NCI-H774 (cell line): ENCODE data around the gene MAPK8.
"Not testable (repeated sequence)": the region's sequence is repeated elsewhere in the genome, so short reads cannot be mapped to it uniquely, and the experiment has no call there.

Source experiments
- DNase-seq: peaks from one replicate; lab custom pipeline; 2025; lab: John Stamatoyannopoulos, UW

The MAPK8 gene

DNA sequence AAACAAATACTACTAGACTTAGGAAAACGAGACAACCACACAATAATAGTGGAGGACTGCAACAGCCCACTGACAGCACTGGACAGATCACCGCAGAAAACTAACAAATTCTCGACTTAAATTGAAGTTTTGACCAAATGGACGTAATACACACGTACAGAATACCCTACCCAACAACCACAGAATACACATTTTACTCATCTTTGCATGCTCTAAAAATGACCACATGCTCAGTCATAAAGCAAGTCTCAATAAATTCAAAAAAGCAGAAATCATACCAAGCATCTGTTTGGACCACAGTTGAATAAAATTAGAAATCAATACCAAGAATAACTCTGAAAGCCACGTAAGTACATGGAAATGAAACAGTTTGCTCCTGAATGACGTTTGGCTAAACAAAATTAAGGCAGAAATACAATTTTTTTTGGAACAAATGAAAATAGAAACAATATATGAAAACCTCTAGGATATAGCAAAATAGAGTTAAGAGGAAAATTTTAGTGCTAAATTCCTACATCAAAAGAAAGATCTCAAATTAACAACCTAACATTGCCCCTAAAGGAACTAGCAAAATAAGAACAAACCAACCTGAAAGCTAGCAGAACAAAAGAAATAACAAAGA lies 30.6 kb downstream of the MAPK8 start:
- no peak for DNase-seq

DNA sequence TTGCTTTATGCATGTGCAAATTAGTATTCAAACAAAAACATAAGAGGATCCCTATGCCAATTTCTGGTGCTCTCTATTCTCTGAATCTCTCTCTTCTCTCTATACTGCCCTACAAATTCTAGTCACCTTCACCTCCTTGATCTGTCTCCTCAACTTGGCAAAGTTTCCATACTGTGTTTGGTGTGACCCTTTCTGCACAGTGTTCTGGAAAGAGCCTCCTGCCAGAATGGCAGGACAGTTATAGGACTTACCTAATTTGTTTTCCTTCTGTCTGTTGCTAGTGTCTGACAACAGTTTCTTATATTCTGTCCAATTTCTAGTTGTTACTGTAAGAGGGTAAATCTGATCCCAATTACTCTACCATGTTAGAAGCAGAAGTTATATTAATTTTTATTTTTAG lies 34.3 kb downstream of the MAPK8 start:
- no peak for DNase-seq

DNA sequence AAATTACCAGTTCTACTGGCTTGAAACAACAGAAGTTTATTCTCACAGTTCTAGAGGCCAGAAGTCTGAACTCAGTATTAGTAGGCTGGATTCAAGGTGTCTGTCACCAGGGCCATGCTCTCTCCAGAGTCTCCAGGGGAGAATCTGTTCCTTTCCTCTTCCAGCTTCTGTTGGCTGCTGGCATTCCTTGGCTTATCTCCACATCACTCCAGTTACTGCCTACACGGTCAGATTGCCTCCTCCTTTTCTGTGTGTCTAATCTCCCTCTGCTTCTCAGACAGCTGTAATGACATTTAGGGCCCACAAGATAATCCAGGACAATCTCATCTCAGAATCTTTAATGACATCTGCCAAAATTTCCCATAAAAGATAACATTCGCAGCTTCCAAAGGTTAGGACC lies 36.6 kb downstream of the MAPK8 start:
- DNase-seq, result no peak

DNA sequence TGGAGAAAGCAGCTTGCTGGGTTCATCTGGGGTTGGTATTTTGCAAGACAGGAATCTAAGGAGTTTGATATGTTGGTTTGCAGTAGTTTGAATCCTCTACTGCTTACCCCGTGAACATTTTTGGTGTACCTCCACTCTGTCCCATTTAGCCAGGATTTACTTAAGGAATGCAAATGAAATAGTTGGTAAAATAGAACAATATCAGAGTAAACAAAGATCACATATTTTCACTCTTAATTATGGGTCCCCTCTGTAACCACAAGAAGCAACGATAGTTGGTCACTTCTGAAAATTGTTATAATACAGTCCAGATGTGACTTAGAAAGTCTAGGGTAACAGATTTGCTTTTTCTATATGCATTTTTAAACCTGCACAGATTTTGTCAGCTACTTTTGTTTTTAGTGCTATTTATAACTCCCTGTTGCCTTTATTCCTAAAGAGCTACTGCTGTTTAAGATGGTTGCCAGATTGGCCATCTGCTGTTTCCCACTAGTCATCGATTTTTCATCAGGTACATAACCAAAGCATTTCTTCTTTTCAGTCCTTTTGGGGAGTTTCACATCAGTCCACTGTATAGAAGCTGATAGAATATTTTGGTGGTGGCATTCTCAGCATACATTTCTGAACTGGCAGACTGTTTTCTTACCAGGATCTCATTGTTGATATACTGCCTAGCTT lies 37.6 kb downstream of the MAPK8 start:
- DNase-seq, result no peak

DNA sequence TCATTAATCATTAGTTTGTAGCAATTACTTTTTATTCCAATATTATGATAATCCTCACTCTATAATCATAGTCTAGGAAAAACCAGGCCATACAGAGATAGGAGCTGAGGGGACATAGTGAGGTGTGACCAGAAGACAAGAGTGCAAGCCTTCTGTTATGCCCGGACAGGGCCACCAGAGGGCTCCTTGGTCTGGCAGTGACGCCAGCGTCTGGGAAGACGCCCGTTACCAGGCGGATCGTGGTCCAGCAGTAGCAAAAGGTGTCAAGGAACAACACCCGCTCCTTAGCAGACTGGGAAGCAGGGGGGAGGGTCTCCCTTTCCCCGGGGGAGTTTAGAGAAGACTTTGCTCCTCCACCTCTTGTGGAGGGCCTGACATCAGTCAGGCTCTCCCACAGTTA lies 39.8 kb downstream of the MAPK8 start:
- DNase-seq, result not testable (repeated sequence)

DNA sequence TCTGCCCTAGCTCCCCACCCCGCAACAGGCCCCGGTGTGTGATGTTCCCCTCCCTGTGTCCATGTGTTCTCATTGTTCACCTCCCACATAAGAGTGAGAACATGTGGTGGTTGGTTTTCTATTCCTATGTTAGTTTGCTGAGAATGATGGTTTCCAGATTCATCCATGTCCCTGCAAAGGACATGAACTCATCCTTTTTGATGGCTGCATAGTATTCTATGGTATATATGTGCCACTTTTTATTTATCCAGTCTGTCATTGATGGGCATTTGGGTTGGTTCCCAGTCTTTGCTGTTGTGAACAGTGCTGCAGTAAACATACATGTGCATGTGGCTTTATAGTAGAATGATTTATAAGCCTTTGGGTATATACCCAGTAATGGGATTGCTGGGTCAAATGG lies 41.1 kb downstream of the MAPK8 start:
- DNase-seq, result not testable (repeated sequence)

DNA sequence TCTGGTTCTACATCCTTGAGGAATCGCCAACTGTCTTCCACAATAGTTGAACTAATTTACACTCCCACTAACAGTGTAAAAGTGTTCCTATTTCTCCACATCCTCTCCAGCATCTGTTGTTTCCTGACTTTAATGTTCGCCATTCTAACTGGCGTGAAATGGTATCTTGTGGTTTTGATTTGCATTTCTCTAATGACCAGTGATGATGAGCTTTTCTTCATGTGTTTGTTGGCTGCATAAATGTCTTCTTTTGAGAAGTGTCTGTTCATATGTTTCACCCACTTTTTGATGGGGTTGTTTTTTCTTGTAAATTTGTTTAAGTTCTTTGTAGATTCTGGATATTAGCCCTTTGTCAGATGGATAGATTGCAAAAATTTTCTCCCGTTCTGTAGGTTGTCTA lies 41.5 kb downstream of the MAPK8 start:
- DNase-seq, result not testable (repeated sequence)

DNA sequence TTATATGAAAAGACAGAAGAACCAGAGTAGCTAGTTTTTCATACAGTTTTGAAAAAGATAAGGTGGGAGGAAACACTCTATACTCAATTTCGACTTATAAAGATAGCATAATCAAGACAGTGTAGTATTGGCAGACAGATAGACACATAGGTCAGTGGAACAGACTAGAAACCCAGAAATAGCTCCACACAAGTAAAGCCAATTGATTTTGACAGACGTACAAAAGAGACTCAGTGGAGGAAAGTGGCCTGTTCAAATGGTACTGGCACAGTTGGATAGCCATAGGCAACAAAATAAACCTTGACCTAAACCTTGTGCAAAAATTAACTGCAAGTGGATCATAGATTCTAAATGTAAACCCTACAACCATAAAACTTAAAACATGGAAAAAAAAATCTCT lies 46.8 kb downstream of the MAPK8 start:
- DNase-seq, result no peak

DNA sequence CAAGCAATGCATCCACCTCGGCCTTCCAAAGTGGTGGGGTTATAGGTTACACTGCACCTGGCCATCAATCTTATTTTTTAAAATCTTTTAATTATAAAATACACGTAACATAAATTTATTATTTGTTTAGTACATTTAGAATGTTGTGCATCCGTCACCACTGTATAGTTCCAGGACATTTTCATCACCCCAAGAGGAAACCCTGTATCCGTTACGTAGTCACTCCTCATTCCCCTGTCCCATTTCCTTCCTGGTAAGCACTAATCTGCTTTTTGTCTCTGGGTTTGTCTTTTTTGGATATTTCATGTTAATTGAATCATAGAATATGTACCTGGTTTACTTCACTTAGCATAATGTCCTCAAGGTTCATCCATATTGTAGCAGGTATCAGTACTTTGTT lies 51.2 kb downstream of the MAPK8 start:
- DNase-seq, result no peak

DNA sequence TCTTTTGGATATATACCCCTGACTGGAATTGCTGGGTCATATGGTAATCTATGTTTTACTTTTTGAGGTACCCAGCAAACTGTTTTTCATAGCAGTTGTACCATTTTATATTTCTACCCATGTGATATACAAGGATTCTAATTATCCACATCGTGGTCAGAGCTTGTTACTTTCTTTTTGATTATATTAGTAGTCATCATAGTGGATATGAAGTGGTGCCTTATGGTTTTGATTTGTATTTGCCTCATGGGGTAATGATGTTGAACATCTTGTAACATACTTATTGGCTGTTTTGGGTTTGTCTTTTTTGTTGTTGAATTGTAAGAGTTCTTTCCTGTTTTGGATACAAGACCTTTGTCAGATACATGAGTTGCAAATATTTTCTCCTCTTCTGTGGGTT lies 51.7 kb downstream of the MAPK8 start:
- DNase-seq, result no peak

DNA sequence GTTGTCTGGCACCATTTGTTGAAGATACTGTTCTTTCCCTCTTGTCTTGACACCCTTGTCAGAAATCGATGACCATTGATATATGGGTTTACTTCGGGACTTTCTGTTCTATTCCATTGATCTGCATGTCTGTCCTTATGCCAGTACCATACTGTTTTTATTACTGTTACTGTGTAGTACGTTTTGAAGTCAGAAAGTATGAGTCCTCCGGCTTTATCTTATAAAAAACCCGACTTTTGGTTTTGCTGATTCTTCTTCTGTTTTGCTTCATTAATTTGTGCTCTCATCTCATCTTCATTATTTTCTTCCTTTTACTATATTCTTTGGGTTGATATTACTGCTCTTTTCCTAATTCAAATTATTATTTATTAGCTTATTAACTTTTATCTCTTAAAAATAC lies 52.4 kb downstream of the MAPK8 start:
- DNase-seq, result no peak

DNA sequence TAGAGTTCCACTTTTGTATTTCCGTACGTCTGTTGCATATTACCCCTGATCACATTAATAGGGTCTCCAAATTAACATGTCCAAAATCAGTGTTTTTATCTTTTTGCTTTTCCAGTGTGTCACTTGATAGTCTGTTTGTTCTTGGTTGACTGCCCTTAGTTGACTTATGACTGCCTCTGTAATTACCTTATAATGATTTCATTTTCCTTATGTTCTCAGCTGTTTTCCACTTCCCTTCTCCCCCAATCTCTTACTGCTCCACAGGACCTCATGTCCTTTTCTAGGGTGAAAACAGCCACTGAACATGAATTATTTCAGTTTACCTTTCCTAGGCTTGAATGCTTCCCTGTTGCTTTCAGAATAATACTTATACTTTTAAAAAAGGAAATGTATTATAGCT lies 54.7 kb downstream of the MAPK8 start:
- DNase-seq, result no peak

DNA sequence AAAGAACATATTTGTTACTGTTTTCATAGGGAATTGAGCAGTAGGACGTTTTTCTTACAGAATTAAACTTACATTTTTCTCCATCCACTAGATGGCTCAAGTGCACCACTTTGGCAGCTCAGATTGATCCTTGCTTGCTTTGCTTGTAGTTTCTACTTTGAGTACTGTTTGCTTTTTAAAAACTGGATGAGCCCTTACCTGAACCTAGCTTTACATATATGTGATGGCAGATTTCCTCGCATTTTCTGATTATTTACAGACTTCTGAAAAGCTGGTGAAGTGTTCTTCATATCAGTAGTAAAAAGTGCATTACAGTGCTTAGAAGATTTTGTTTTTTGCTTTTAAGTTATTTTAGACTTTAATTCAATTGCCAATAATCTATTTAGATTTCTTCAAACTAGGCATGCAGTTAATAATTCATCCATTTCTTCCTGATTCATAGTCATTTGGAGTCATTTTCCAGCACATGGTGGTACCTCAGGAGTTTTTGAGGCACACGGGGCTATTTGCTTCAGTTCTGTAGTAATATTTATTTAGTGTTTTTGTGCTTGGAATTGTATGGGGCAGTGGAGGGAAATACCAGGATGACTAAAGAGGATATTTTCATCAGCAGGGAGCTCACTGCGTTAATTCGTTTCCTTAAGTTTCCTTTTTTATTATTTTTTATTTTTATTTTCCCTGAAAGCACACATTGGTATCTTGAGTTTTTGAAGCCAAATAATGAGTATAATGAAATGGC lies 57.3 kb downstream of the MAPK8 start:
- DNase-seq, result peak; percentile 42

DNA sequence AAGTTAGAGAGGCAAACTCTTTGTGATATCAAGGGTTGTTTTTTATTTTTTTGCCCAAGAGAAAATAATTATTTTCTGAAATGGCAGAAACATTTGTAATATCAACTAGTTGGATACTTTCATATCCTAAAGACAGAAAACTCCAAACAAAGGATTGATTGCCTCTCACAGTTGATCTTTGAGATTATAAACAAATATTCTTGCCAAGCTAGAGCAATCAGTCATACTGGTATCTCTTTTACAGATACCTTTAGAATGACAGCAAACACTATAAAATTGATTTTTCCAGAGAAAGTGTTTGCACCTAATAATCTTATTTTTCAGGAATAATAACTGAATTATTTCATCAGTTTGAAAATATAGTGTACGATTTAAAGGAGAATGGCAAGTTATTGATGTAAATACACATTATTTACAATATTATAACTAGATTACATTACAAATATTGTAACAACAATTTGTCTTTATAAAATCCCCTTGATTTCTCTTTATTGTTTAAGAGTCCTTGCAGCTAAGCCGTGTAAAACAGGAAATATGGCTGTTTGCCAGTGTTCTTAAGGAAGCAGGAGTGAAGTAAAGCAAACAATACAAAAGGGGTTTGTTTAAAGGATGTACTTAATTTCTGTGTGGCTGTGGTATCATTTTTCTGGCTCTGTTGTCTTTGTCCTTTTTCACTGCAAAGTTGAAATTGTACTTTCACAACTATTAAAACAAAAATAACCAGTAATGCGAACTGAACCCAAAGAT lies 58.4 kb downstream of the MAPK8 start:
- DNase-seq, result peak; percentile 9

DNA sequence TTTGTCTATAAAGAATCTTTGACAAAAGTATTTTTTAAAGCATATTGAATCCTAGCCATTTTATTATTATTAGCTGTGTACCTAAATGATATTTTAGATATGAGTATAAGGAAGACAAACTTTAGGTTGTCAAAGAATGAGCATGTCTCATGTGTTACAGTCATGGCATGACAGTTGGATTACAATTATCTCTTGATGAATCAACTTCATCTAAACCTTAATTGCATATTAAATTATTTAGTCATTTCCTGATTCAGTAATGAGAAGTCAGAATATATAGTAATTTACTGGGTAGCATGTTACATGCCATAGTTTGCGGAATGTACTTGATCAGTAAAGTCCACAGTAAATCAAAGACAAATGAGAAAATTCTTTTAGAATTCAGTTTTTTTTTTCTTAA lies 59.2 kb downstream of the MAPK8 start:
- DNase-seq, result no peak

DNA sequence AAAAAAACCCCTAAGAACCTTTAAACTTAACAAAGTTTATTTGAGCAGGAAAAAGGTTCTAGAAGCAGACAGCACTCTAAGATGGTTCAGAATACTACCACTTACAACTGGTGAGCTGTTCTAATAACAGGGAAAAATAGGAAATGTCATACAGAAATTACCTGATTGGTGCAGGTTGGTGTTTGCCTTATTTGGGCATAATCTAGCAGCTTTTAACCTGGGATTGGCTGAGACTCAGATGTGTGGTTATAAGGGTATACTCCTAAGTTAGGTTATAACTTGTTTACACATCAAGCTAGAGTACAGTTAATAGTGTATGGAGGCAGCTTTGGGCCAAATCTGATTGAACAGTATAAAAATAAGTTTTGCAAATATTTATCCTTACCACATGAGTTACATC lies 59.8 kb downstream of the MAPK8 start:
- no peak for DNase-seq

DNA sequence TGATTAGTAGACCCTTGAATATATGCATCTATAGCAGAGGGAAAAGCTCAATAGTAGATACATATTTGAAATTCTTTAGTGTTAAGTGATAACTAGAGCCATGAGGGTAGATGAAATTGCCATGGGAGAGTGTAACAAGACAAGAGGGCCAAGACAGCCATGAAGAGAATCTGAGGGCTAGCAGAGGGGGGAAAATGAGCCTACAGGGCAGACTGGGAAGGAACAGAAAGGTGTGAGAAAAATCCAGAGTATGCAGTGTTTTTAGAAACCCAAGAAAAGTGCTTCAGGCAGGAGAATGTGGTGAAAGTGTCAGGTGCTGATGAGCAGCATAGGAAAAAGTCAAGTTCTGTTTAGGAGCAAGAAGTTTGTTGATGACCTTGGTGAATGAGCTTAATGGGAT lies 63.0 kb downstream of the MAPK8 start:
- DNase-seq, result no peak

DNA sequence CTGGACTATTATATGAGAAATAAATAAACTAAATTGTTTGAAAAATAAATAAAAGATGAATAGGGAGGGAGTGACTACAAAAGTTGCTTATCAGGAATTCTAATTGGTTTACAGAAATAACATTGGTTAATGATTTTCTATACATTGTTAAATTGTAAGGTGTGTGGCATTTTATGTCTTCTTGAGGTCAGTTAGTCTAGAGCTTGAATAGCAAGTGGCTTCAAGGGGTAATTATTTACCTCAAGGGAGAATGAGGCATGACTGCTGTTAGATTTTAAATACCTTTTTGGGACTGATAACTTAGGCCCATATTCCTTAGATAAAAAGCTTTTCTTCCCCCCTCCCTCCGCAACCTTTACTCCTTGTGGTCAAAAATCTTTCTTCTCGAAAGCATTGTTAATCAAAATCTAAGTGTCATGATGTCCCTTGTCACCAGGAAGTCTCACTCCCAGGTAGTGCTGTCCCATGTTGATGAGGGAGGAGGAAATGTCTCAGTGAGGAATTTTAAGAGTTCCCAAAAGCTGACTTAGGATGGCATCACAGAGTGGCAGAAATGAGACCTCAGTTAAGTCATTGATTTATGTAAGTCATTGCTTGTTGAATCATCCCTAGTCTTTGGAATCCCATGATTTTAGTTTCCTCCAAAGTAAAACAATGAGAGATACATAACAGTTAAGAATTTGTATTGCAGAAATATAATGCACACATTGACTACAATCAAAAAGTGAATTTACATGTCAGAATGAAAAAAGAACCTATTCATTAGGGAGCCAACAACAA lies 71.5 kb downstream of the MAPK8 start:
- no peak for DNase-seq

DNA sequence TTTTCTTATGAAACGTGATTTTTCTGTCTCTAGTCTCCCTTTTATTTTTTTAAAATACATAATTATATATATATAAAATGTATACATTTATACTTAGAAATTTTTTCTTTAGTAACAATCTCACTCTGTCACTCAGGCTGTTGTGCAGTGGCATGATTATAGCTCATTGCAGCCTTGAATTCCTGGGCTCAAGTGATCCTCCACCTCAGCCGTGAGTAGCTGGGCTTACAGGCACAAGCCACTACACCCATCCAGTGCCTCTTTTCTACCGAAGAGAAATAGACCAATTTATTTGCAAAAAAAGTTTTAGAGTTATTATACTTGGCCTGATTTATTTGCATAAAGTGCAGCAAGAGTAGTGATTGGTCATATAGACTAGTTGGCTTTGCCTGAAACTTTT lies 72.2 kb downstream of the MAPK8 start:
- no peak for DNase-seq

DNA sequence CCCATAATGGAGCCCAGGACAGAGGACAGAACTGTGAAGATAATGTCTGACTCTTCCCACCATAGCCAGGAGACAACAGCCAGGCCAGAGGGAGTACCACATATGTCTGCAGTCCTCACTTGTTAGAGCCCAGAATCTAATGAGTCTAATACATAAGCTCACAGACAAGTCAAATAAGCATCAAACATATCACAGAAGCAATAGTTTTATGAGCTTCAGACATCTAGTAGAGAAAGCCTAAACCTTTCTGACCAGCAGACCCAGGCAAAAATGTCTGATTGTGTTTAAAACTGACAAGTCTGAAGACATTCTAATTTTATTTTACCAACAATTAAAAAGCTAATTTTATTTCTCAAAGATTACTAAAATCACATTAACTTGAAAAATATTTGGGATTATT lies 75.5 kb downstream of the MAPK8 start:
- no peak for DNase-seq

DNA sequence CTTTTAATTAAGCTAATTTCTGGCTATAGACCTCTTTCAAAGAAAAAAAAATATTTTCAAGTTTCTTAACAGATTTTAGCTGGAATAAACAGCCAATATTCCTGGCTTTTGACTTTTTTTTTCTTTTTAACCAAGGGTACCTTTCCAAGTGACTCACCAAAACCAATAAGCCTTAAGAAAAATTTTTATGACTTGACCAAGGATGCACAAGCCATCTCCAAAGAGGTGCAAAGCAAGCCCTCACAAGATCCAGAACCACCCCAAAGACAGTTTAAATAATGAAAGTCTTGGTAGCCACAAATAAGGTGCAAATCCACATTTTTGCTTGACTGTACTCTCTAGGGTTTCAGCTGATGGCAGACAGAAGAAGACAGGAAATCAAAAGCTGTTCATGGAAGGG lies 76.5 kb downstream of the MAPK8 start:
- DNase-seq, result no peak

DNA sequence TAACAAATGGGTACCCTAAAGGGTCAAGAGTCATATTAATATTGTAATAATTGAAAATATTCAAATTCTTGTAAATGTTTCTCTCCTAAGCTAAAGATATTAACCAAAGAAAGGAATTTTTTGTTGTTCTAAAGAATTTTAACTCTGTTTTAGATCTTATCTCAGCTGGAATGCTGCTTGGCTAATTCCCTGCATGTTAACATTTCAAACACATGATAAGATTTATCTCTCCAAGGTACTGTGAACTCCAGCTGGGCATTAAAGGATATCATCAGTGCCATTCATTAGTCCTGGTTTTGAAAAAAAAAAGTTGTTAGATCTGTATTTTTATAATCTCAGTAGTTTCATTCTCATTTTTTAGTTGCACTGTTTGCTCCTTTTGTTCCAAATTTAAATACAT lies 76.9 kb downstream of the MAPK8 start:
- no peak for DNase-seq
